MCF 10A (cell line): ENCODE measurements around the gene MRPL20. TPM values are rescaled to one million over a fixed set of nuclear protein-coding genes. Genes with fewer than 3 reads are reported as not detected.

ENCODE experiments used
- BruUV-seq: library from RNA; stranded (reverse); fragments of 400-500 nt; replicated peaks from 2 replicates; lab custom pipeline; 2021; lab: Mats Ljungman, UMichigan
- CTCF ChIA-PET: fragments of 300-600 bp; sonication (Branson Sonifier 250); formaldehyde crosslinking; extraction: SDS; loops from one replicate; lab custom pipeline; 2021; ENCODE audit warnings: antibody characterized with exemption, inconsistent platforms; lab: Yijun Ruan, JAX
- POLR2A ChIA-PET: fragments of 300-600, 350-650 bp; sonication (Branson Sonifier 250); formaldehyde crosslinking; extraction: SDS; loops from one replicate; lab custom pipeline; 2020; ENCODE audit warnings: antibody characterized with exemption, inconsistent platforms; lab: Yijun Ruan, JAX
- DNase-seq: peaks from one replicate; pipeline ENCODE4 v3.0.0-alpha.2; 2018; ENCODE audit not compliant: unreplicated experiment
- H3K27ac Mint-ChIP-seq: one replicate; pipeline ENCODE4 v1.8.0; 2022; ENCODE audit warnings: mild to moderate bottlenecking, low read depth, mixed read lengths; ENCODE audit not compliant: unreplicated experiment
- H3K27me3 Mint-ChIP-seq: one replicate; pipeline ENCODE4 v1.8.0; 2022; ENCODE audit warnings: mixed read lengths; ENCODE audit not compliant: insufficient read depth, unreplicated experiment
- H3K36me3 Mint-ChIP-seq: one replicate; pipeline ENCODE4 v1.8.0; 2022; ENCODE audit warnings: mild to moderate bottlenecking, moderate library complexity, mixed read lengths; ENCODE audit not compliant: insufficient read depth, unreplicated experiment
- H3K4me1 Mint-ChIP-seq: one replicate; pipeline ENCODE4 v1.8.0; 2022; ENCODE audit warnings: mixed read lengths; ENCODE audit not compliant: insufficient read depth, unreplicated experiment
- H3K4me3 Mint-ChIP-seq: one replicate; pipeline ENCODE4 v1.8.0; 2022; ENCODE audit warnings: mild to moderate bottlenecking, moderate library complexity, mixed read lengths; ENCODE audit not compliant: unreplicated experiment
- H3K9me3 Mint-ChIP-seq: one replicate; pipeline ENCODE4 v1.8.0; 2022; ENCODE audit warnings: mixed read lengths; ENCODE audit not compliant: unreplicated experiment
- CTCF ChIP-seq: fragments of 200-600 bp; IDR thresholded peaks from one replicate; pipeline ENCODE4 v1.8.0; 2022; ENCODE audit warnings: antibody characterized with exemption, mild to moderate bottlenecking; ENCODE audit not compliant: unreplicated experiment
- intact Hi-C: fragments of 100-400 bp; cut with micrococcal nuclease; formaldehyde crosslinking; loops from 2 replicates; pipeline ENCODE4 v1.14.1; 2022
- total RNA-seq: library from RNA; stranded (reverse); gene quantifications from 2 replicates; pipeline ENCODE4 v1.2.3, GENCODE V29; 2022

The MRPL20 gene
- total RNA-seq, 1 experiment from 2014 or later: 137 TPM

DNA sequence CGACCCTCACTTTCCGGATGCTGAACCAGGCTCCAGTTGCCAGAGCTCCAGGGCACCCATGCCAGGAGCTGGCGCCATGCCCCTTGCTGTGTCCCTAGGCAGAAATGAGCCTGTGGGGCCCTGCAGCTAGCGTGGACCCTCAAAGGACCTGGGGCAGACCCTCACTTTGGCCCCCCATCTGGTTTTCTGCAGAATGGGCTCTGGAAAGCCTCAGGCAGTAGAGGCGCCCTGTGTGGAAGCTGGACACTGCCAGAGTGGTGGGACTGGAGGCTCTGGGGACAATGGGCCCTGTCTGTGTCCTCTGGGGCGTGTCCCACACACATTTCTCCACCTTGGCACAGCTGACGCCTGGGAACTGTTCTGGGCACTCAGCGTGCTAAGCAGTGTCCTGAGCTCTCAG, 25.8 kb downstream of the MRPL20 start:
- no TSS peak for BruUV-seq
- CTCF ChIA-PET: no interaction called here
- Mint-ChIP-seq H3K4me1 (peaks cover 9% of the 10 kb centered on the region), H3K27ac (no peak overlapping the region), H3K4me3 (no peak overlapping the region), H3K27me3 (no peaks in the 10 kb centered on the region), H3K36me3 (peaks cover 15% of the 10 kb centered on the region), H3K9me3 (no peaks in the 10 kb centered on the region)
- no peak for TF ChIP-seq CTCF
- intact Hi-C loops: no loop called here
- DNase-seq: no peak
- POLR2A ChIA-PET: no interaction called here

DNA sequence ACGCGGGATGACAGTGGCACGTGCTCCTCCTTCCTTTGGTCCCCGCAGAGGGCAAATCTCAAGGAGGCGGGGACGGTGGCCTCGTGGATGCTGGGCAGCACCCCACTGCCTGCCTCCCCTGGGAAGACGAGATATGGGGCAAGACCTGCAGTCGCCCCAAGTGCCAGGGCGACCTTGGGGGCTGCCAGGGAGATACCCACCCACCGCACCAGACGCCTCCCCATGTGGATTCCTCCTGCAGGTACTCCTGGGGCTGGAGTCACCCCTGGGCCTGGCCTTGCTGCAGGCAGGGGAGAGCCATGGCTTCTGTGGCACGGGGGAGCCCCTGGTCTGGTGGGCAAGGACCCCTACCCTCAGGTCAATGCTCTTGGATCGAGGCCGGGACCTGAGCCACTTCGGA, 26.2 kb downstream of the MRPL20 start:
- intact Hi-C loops: no loop called here
- Mint-ChIP-seq H3K4me1 (peaks cover 9% of the 10 kb centered on the region), H3K27ac (no peak overlapping the region), H3K4me3 (no peak overlapping the region), H3K9me3 (no peaks in the 10 kb centered on the region), H3K36me3 (peaks cover 10% of the 10 kb centered on the region), H3K27me3 (no peaks in the 10 kb centered on the region)
- DNase-seq: no peak
- BruUV-seq: no TSS peak
- CTCF ChIA-PET: no interaction called here
- POLR2A ChIA-PET: no interaction called here
- TF ChIP-seq CTCF: no peak

DNA sequence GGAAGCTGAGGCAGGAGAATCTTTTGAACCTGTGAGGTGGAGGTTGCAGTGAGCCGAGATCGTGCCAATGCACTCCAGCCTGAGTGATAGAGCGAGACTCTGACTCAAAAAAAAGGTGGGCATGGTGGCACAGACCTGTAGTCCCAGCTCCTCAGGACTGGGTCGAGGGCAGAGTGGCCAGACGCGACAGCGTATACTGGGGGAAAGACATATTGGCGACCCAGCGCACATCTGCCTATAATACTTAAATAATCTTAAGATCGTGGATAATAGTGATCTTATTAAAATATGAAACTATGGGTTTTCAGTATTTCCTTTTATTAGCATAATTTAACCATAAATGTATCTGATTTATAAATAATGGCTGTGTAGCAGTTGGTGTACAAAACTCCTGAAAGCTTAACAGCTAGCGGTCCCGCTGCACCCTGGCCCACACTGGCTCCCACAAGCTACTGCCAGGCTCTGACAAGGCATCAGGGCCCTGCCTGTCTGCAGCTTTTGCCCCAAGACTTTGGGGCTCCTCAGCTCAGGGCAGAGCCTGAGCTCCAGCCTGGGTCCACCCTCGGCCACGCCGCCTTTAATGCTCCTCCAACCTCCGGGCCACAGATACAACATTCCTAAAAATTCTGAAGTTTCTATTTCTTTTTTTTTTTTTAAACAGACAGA, 29.4 kb downstream of the MRPL20 start:
- CTCF ChIA-PET: interaction anchor here (0.6 to 1.5 kb wide), 5 partner anchors 9 to 418 kb away, joined by 3 to 5 read pairs (median 4); no protein-coding TSS in a partner anchor
- Mint-ChIP-seq H3K27ac (no peak overlapping the region), H3K27me3 (no peaks in the 10 kb centered on the region), H3K4me3 (no peak overlapping the region), H3K9me3 (no peaks in the 10 kb centered on the region), H3K4me1 (peaks cover 9% of the 10 kb centered on the region), H3K36me3 (peaks cover 17% of the 10 kb centered on the region)
- POLR2A ChIA-PET: interaction anchor here (1.4 to 1.8 kb wide), 2 partner anchors 22 to 127 kb away, joined by 3 to 5 read pairs; partner anchors contain the start of gene CCNL2
- BruUV-seq: no TSS peak
- intact Hi-C loops: loop anchor here (10.0 kb wide), 1 partner anchor 127 kb away; no protein-coding TSS in a partner anchor
- no peak for TF ChIP-seq CTCF
- DNase-seq: no peak

DNA sequence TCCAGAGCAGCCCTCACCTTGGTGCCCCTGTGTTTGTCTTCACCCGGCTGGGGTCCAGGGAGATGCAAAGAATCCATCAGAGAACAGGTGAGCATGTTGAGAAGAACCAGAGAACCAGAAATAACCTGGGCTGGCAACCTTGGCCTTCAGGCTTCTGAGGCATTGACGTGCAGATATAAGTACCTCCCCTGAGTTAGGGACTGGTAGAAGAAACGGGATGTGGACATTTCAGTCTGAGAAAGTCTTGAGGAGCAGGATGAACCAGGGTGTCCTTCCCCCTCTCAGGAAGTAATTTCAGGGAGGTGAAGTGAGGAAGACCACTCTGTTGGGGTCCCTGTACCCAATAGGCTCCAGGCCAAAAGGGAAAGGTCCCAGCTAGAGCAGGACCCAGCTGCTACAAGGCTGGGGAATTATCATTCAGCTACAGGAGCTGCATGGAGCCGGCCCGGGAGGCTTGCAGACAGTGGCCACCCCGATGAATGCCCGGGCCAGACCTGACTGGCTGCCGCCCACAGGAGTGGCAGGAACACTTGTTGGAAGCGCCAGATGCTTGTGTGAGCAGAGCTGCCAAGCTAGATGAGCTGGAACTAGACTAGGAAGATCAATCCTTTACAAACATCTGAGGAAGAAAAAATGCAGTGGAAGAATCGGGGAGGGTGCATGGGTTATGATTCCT, 30.4 kb downstream of the MRPL20 start:
- Mint-ChIP-seq H3K36me3 (peaks cover 17% of the 10 kb centered on the region), H3K27ac (peak overlapping the region; percentile 94), H3K9me3 (no peaks in the 10 kb centered on the region), H3K27me3 (no peaks in the 10 kb centered on the region), H3K4me1 (peaks cover 9% of the 10 kb centered on the region), H3K4me3 (peak overlapping the region; percentile 87)
- TF ChIP-seq CTCF: no peak
- DNase-seq: no peak
- CTCF ChIA-PET: interaction anchor here (0.8 to 1.5 kb wide), 3 partner anchors 22 to 128 kb away, joined by 3 to 5 read pairs (median 3); partner anchors contain the start of gene CCNL2
- no TSS peak for BruUV-seq
- POLR2A ChIA-PET: interaction anchor here (1.4 to 2.5 kb wide), 5 partner anchors 14 to 128 kb away, joined by 3 to 47 read pairs (median 21); partner anchors contain the start of genes CCNL2, DVL1 and MRPL20
- intact Hi-C loops: loop anchor here (10.0 kb wide), 1 partner anchor 128 kb away; no protein-coding TSS in a partner anchor
